ENCODE results near the gene GALNT18. TPM values are rescaled to one million over a fixed set of nuclear protein-coding genes. Genes with fewer than 3 reads are reported as not detected.

The GALNT18 gene
- total RNA-seq, 8 experiments from 2014 or later: 5.3 to 13.2 (median 8.2) TPM

DNA sequence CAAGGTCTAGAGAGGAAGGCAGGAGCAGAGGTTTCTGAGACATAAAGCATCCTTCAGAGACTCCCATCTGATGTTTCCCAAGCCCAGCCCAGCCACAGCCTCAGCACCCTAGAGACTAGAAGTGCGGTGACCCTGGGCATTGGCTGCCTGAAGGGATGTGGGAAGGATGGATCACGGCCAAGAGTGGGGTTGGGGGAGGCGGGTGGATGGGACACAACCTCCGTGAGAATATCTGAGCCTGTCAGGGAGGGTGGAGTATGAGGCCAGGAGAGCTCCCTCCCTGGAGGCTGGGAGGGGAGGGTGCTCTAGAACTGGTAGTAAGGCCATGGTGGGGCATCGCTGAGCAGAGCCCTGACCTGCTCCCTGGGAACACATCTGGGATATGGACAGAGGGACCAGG lies 340.2 kb downstream of the GALNT18 start:
- 20 to 100% (median 94%) methylated on average over 1 to 3 of the region's 5 CpGs; no CpG with 5 or more reads in 7 of the 10 experiments for WGBS, 10 experiments
- no peak overlapping the region for H3K4me3 ChIP-seq
- ATAC-seq (replicated peaks in 6 of 8): no peak
- in situ Hi-C loops (cut with MboI; ENCODE audit: low pct_unique_long_range_greater_than_20kb in 2 of 9, low sequenced_read_pairs in 9 of 9, unreplicated experiment in 9 of 9): loop anchor here in 1 of 9 experiments (25.0 kb wide), 1 partner anchor 506 kb away; no protein-coding TSS in a partner anchor
- H3K4me1 ChIP-seq (replicated peaks in 1 of 2): peaks cover 0 to 2% of the 10 kb centered on the region in 2 donors
- H3K27ac ChIP-seq: no peak overlapping the region

DNA sequence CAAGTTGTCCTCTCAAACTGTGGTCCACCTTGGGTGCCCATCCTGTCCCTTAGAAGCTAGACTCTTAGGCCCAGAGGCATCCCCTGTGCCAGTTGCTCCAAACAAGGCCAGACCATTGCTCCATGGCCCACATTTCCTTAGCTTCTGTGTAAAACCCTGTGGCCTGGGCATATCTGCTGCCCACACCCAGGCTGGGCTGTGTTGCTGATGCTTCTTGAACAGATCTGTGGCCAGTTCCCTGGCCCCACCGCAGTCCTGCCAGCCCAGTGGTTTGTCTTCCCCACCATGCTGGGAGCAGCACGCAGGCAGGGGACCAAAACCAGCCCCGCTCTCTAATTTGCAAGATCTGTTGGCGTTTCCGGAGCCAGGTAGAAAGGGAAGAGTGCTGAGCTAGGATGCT lies 341.0 kb downstream of the GALNT18 start:
- in situ Hi-C loops (cut with MboI; ENCODE audit: low pct_unique_long_range_greater_than_20kb in 2 of 9, low sequenced_read_pairs in 9 of 9, unreplicated experiment in 9 of 9): loop anchor here in 1 of 9 experiments (25.0 kb wide), 1 partner anchor 506 kb away; no protein-coding TSS in a partner anchor
- no peak overlapping the region for H3K4me3 ChIP-seq
- peaks cover 0 to 2% of the 10 kb centered on the region in 2 donors for H3K4me1 ChIP-seq (replicated peaks in 1 of 2)
- ATAC-seq (replicated peaks in 6 of 8): no peak
- WGBS, 10 experiments: 0 to 96% methylated on average over 1 to 4 of the region's 5 CpGs; no CpG with 5 or more reads in 8 of the 10 experiments
- no peak overlapping the region for H3K27ac ChIP-seq

DNA sequence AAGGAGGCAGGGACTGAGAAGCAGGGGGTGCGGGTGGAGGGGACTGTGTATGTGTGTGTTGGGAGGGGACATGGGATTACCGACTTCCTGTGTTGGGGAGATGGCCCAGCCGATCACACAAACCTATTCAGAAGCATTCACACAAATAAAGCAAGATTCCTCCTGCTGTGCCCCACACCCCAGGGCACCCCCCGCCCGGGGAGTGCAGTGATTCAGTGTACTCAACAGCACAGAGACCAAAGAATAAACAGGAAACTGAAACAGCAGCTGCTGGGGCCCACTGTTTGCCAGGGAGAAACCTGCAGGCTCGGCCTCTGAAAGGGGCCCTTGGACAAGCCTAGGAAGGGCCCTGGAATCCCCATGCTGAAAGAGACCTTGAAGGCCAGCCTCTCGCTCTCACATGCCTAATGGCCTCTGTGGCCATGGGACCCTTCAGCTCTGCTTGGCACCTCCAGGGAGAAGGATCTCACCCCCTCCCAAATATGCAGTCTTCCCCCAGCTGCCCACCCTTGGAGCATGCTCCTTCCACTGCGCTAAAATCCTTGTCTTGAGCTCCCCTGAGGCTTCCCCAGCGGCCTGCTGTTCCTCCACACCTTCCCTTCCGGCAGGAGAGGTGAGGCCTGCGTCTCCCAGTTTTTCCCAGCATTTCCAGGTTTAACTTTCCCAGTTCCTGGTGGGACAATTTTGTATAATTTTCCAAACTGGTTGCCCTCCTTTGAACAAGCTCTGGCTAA lies 341.7 kb downstream of the GALNT18 start:
- Histone ChIP-seq H3K4me3 (no peak overlapping the region), H3K27ac (no peak overlapping the region), H3K4me1 (replicated peaks in 1 of 2) (peaks cover 0 to 2% of the 10 kb centered on the region in 2 donors)
- WGBS, 10 experiments: 40 to 100% (median 89%) methylated on average over 1 to 4 of the region's 11 CpGs; no CpG with 5 or more reads in 4 of the 10 experiments
- ATAC-seq (replicated peaks in 6 of 8): peak in 7 of 8 experiments; percentile 28 to 95 (median 36)
- in situ Hi-C loops (cut with MboI; ENCODE audit: low pct_unique_long_range_greater_than_20kb in 2 of 9, low sequenced_read_pairs in 9 of 9, unreplicated experiment in 9 of 9): loop anchor here in 1 of 9 experiments (25.0 kb wide), 1 partner anchor 507 kb away; no protein-coding TSS in a partner anchor

DNA sequence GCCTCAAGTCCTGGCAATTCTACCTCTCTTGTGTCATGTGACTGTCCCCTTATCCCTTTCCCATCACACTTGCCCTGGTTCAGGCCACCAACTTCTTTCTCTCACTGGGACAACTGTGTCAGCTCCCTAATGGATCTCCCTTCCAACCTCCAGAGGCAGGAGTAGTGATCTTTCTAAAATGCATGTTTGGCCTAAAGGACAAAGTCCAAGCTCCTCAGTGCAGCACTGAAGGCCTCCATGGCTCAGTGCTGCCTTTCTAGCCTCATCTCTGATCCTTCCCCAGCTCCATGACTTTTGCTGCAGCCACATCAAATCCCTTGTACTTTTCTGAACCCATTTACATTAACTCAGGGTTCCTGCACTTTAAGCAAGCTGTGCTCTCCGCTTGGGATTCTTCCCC lies 349.6 kb downstream of the GALNT18 start:
- in situ Hi-C loops (cut with MboI; ENCODE audit: low pct_unique_long_range_greater_than_20kb in 2 of 9, low sequenced_read_pairs in 9 of 9, unreplicated experiment in 9 of 9): loop anchor here in 3 of 9 experiments (25.0 kb wide), 1 partner anchor 235 kb away; no protein-coding TSS in a partner anchor
- Histone ChIP-seq H3K27ac (no peak overlapping the region), H3K4me3 (no peak overlapping the region), H3K4me1 (replicated peaks in 1 of 2) (no peaks in the 10 kb centered on the region)
- 67 to 100% (median 100%) methylated on average over 1 of the region's 1 CpG; no CpG with 5 or more reads in 6 of the 10 experiments for WGBS, 10 experiments
- ATAC-seq (replicated peaks in 6 of 8): no peak

DNA sequence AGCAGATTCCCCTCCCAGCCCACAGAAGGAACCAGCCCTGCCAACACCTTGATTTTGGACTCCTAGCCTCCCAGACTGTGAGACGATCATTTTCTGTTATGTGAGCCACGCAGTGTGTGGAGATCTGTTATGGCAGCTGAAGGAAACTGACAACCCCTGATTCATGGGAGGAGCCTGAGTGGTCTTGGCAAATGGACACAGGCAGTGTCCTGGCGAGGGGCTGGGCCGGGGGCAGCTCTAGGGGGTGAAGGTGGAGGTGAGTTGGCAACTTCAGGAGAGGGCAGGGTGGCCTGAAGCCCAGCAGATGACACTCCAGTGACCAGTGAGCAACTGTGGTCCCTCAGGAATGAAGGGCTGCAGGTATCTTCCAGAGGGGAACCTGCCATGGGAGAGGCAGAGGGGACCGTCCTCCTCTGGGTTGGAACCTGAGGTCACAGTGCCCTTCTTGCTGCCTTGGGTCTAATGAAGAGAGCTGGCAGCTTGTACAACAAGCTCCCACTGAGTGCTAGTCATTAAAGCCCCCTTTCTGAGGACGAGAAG lies 351.5 kb downstream of the GALNT18 start:
- in situ Hi-C loops (cut with MboI; ENCODE audit: low pct_unique_long_range_greater_than_20kb in 2 of 9, low sequenced_read_pairs in 9 of 9, unreplicated experiment in 9 of 9): loop anchor here in 3 of 9 experiments (25.0 kb wide), 1 partner anchor 233 kb away; no protein-coding TSS in a partner anchor
- H3K4me3 ChIP-seq: no peak overlapping the region

DNA sequence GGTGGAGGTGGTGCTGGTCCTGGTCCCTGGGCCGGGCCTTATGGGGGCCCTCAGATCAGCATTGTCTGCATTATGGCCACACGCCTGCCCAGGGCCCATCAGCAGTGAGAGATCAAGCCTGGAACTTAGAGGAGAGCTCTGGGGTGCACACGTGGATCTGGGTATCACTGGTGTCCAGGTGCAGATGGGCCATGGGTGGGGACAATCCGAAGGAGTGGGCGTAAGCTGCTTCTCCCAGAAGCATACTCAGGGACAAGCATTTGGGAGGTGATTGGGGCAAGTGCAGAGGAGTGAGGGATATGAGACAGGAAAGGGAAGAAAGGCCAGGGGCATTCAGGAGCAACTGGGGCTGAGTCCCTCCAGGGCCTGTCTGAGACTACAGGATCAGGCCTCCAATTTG lies 353.1 kb downstream of the GALNT18 start:
- no peak overlapping the region for H3K27ac ChIP-seq
- H3K4me3 ChIP-seq: no peak overlapping the region
- ATAC-seq (replicated peaks in 6 of 8): no peak
- peaks cover 3 to 6% of the 10 kb centered on the region in 2 donors for H3K4me1 ChIP-seq (replicated peaks in 1 of 2)
- in situ Hi-C loops (cut with MboI; ENCODE audit: low pct_unique_long_range_greater_than_20kb in 2 of 9, low sequenced_read_pairs in 9 of 9, unreplicated experiment in 9 of 9): loop anchor here in 3 of 9 experiments (25.0 kb wide), 1 partner anchor 231 kb away; no protein-coding TSS in a partner anchor
- WGBS, 10 experiments: 85% methylated on average over 5 of the region's 5 CpGs; no CpG with 5 or more reads in 9 of the 10 experiments

More for the DNA sequence above, 351.5 kb downstream of the GALNT18 start:
- WGBS, 10 experiments: 40 to 100% (median 71%) methylated on average over 1 to 2 of the region's 6 CpGs; no CpG with 5 or more reads in 5 of the 10 experiments
- no peak for ATAC-seq (replicated peaks in 6 of 8)
- no peak overlapping the region for H3K27ac ChIP-seq
- peaks cover 0 to 3% of the 10 kb centered on the region in 2 donors for H3K4me1 ChIP-seq (replicated peaks in 1 of 2)

DNA sequence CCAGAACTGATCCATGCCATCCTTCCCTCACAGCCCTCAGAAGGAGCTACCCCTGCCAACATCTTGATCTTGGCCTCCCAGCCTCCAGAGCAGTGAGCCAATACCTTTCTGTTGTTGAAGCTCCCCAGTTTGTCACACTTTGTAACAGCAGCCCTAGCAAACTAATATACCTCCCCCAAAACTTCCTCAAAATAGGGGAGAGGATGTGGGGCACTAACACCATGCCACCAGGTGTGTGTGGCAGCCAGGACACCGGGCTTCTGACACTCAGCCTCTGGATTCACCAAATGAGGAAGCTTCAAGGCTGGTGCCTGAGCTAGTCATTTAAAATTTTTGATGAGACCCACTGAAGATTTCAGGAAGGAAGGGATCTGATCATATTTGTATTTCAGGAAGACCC lies 353.7 kb downstream of the GALNT18 start:
- whole genome bisulfite sequencing, 10 experiments: no CpG with 5 or more reads among the region's 1 CpG
- H3K27ac ChIP-seq: no peak overlapping the region
- no peak for ATAC-seq (replicated peaks in 6 of 8)
- in situ Hi-C loops (cut with MboI; ENCODE audit: low pct_unique_long_range_greater_than_20kb in 2 of 9, low sequenced_read_pairs in 9 of 9, unreplicated experiment in 9 of 9): loop anchor here in 3 of 9 experiments (25.0 kb wide), 1 partner anchor 231 kb away; no protein-coding TSS in a partner anchor
- no peak overlapping the region for H3K4me3 ChIP-seq
- peaks cover 3 to 9% of the 10 kb centered on the region in 2 donors for H3K4me1 ChIP-seq (replicated peaks in 1 of 2)

DNA sequence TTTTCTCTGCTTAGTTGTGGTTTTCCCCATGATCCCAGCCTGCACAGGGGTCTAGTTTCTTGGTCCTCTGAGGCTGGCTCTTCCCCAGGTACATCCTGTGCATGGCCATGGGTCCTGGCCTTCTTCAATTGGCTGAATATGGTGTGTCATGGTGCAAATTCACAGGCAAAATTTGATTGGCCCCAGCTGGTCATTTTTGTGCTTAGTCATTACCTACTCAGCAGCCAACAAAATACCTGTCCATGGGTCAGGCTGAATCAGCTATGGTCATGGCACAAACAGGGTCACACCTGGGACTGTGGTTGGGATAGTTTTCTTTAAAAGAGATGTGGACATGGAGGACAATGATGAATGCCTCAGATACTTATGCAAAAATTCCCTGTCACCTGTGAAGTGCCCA lies 354.5 kb downstream of the GALNT18 start:
- no peak for ATAC-seq (replicated peaks in 6 of 8)
- H3K4me3 ChIP-seq: no peak overlapping the region
- in situ Hi-C loops (cut with MboI; ENCODE audit: low pct_unique_long_range_greater_than_20kb in 2 of 9, low sequenced_read_pairs in 9 of 9, unreplicated experiment in 9 of 9): loop anchor here in 3 of 9 experiments (25.0 kb wide), 1 partner anchor 230 kb away; no protein-coding TSS in a partner anchor
- H3K4me1 ChIP-seq (replicated peaks in 1 of 2): peaks cover 3 to 9% of the 10 kb centered on the region in 2 donors
- H3K27ac ChIP-seq: no peak overlapping the region

DNA sequence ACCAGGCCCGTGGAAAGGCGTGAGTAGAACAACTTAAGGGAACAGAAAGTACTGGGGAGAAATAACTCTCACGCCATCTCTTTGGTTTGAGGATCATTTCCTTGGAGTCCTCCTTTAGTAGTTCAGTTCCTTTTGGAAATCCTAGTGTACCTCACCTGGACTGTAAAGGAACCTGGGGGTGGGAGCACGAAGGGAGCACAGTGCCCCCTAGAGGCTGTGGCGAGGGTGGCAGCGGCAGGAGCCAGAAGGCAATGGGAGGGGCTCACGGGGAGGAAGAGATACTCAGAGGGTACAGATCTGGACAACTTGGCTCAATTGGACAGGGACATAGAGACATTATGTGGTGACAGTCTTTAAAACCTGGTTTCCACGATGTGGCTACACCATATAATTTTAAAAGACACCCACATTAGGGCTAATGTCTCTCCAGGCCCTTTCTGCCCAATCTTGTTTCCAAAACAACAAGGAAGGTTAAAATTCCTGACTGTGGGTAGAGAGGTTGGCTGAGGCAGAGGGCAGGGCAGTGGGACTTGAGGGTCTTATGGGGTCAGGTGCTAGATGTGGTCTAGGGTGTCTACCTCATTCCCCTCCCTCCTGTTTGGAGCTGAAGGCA lies 355.7 kb downstream of the GALNT18 start:
- Histone ChIP-seq H3K4me3 (no peak overlapping the region), H3K4me1 (replicated peaks in 1 of 2) (peaks cover 3 to 9% of the 10 kb centered on the region in 2 donors), H3K27ac (no peak overlapping the region)
- WGBS, 10 experiments: 53 to 100% (median 72%) methylated on average over 1 to 8 of the region's 8 CpGs; no CpG with 5 or more reads in 3 of the 10 experiments
- ATAC-seq (replicated peaks in 6 of 8): peak in 4 of 8 experiments; percentile 52 to 84 (median 66)
- in situ Hi-C loops (cut with MboI; ENCODE audit: low pct_unique_long_range_greater_than_20kb in 2 of 9, low sequenced_read_pairs in 9 of 9, unreplicated experiment in 9 of 9): loop anchor here in 3 of 9 experiments (25.0 kb wide), 1 partner anchor 229 kb away; no protein-coding TSS in a partner anchor

DNA sequence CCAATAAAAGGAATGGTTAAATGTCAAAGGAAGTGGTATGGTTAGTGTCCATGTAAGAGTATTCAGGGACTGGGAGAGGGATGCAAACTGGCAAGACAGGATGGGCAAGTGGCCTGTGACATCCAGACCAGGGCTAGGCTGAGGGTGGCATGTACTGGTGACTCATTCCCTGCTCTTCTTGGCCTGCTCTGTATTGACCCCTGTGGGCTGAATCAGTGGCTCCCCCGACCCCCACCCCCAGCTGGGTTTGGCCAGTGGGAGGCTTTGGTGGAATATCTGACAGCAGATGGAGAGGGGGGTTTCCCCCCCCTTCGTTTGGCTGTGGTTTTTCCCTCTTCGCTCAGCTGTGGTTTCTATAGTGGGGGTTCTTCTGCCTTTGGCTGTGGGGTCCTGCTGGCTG lies 356.5 kb downstream of the GALNT18 start:
- WGBS, 10 experiments: no CpG with 5 or more reads among the region's 3 CpGs
- H3K4me1 ChIP-seq (replicated peaks in 1 of 2): peaks cover 3 to 9% of the 10 kb centered on the region in 2 donors
- H3K4me3 ChIP-seq: no peak overlapping the region
- H3K27ac ChIP-seq: no peak overlapping the region
- no peak for ATAC-seq (replicated peaks in 6 of 8)
- in situ Hi-C loops (cut with MboI; ENCODE audit: low pct_unique_long_range_greater_than_20kb in 2 of 9, low sequenced_read_pairs in 9 of 9, unreplicated experiment in 9 of 9): loop anchor here in 3 of 9 experiments (25.0 kb wide), 1 partner anchor 228 kb away; no protein-coding TSS in a partner anchor

DNA sequence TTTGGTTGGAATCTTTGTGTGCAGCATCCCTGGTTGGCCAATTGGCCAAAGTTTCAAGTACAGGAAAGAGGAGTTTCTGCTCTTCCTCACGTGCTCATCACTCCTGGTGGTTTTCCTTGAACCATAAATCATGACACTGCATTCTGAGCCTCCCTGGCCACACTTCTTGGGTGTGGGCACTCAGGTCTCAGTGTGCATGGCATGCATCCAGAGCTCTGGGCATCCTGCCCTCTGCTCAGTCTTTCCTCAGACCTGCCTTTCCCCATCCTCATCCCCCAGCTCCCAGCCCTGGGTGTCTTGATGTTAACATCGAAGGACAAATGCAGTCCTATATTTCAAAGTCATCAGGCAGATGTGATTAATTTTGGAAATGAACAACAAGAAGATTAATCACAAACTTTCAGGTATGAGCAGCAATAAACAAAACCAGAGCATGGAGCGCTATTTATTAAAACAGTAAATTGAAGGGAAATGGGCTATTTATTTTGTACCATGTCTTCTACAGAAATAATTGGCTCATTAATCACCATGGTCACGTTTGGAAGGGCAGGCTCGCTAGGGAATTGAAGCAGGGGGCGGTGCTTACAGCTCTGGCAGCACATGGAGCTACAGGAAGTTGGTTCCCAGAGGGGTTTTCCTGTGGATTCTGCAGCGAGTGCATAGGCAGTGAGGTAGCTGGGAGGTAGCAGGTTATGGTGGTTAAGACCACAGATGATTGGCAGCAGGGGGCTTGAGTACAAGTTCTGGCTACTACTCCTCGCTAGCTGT lies 358.4 kb downstream of the GALNT18 start:
- 10 to 92% (median 59%) methylated on average over 1 to 7 of the region's 8 CpGs; no CpG with 5 or more reads in 1 of the 10 experiments for WGBS, 10 experiments
- H3K4me3 ChIP-seq: no peak overlapping the region

More for the DNA sequence above, 358.4 kb downstream of the GALNT18 start:
- Histone ChIP-seq H3K4me1 (replicated peaks in 1 of 2) (peaks cover 3 to 9% of the 10 kb centered on the region in 2 donors), H3K27ac (no peak overlapping the region)
- peak in 6 of 8 experiments; percentile 13 to 68 (median 61) for ATAC-seq (replicated peaks in 6 of 8)
- in situ Hi-C loops (cut with MboI; ENCODE audit: low pct_unique_long_range_greater_than_20kb in 2 of 9, low sequenced_read_pairs in 9 of 9, unreplicated experiment in 9 of 9): loop anchor here in 3 of 9 experiments (25.0 kb wide), 1 partner anchor 226 kb away; no protein-coding TSS in a partner anchor
